A549 (cell line): ENCODE measurements around the gene WDR72. TPM values are rescaled to one million over a fixed set of nuclear protein-coding genes. Genes with fewer than 3 reads are reported as not detected.

Source experiments
- ATAC-seq, 2 experiments: fragments of 200-7000 bp in 1 of 2; fragments of >200 bp in 1 of 2; cut with Nextera tagmentation in 1 of 2; cut with Tn5 transposase in 1 of 2; 3 replicates each; pipeline versions ENCODE4 v1.8.0 to v1.9.1; 2018 to 2020; ENCODE audit warnings: mild to moderate bottlenecking in 1 of 2, moderate library complexity in 1 of 2
- CTCF ChIA-PET: fragments of 300-600 bp; sonication (Branson Sonifier 250); formaldehyde crosslinking; extraction: SDS; loops from one replicate; lab custom pipeline; 2021; ENCODE audit warnings: antibody characterized with exemption, inconsistent platforms; lab: Yijun Ruan, JAX
- POLR2A ChIA-PET: fragments of 350-600 bp; formaldehyde crosslinking; extraction: SDS; loops from one replicate; lab custom pipeline; 2021; ENCODE audit warnings: antibody characterized with exemption, inconsistent platforms; lab: Yijun Ruan, JAX
- DNase-seq, 2 experiments: peaks; one replicate each; pipeline versions ENCODE4 v3.0.0 to v3.0.0-alpha.2; 2011 to 2016; ENCODE audit warnings: low read depth in 1 of 2, low spot score in 1 of 2
- FAIRE-seq: peaks from 2 replicates; lab custom pipeline; 2011; peaks lifted over from hg19 to GRCh38; lab: Jason Lieb, UNC
- H3K27ac ChIP-seq, 2 experiments: fragments of >200 bp; sonication (Bioruptor Twin); formaldehyde crosslinking; 3 replicates each; pipeline ENCODE4 v1.5.1; 2016 to 2017
- H3K4me1 ChIP-seq: fragments of >200 bp; sonication (Bioruptor Twin); formaldehyde crosslinking; 3 replicates; pipeline ENCODE4 v1.6.1; 2016
- H3K4me2 ChIP-seq: fragments of >200 bp; sonication (Bioruptor Twin); formaldehyde crosslinking; 3 replicates; pipeline ENCODE4 v1.6.1; 2016
- H3K4me3 ChIP-seq: fragments of >200 bp; sonication (Bioruptor Twin); formaldehyde crosslinking; 3 replicates; pipeline ENCODE4 v1.5.1; 2016
- H3K9me3 ChIP-seq: fragments of >200 bp; sonication (Bioruptor Twin); formaldehyde crosslinking; 3 replicates; pipeline ENCODE4 v1.6.1; 2016
- CEBPB ChIP-seq, 2 experiments: fragments of >200 bp in 1 of 2; sonication (Bioruptor Twin) in 1 of 2; formaldehyde crosslinking in 1 of 2; IDR thresholded peaks; 2 replicates each; pipeline ENCODE4 v1.6.1; 2012 to 2016
- EHMT2 ChIP-seq: fragments of 200-600 bp; sonication (generic); IDR thresholded peaks from 2 replicates; pipeline ENCODE4 v1.6.1; 2016; ENCODE audit warnings: antibody characterized with exemption, low read depth, mild to moderate bottlenecking, moderate library complexity
- EP300 ChIP-seq, 2 experiments: fragments of >200 bp; sonication (Bioruptor Twin); formaldehyde crosslinking; IDR thresholded peaks; 2 replicates in 1 of 2; 3 replicates in 1 of 2; pipeline ENCODE4 v1.6.1; 2016 to 2017
- ESRRA ChIP-seq: fragments of 150-350 bp; IDR thresholded peaks from 2 replicates; pipeline ENCODE4 v1.6.1; 2014; ENCODE audit warnings: mild to moderate bottlenecking, low read length, borderline replicate concordance
- FOSB ChIP-seq: fragments of 250-450 bp; sonication (Bioruptor Pico); IDR thresholded peaks from 2 replicates; pipeline ENCODE4 v1.5.0; 2020; ENCODE audit warnings: mild to moderate bottlenecking, moderate library complexity
- GATA3 ChIP-seq: IDR thresholded peaks from 2 replicates; pipeline ENCODE4 v1.6.1; 2012; ENCODE audit warnings: borderline replicate concordance
- HDAC2 ChIP-seq: fragments of 200-600 bp; sonication (generic); IDR thresholded peaks from 2 replicates; pipeline ENCODE4 v1.6.1; 2016
- HOXB13 ChIP-seq: fragments of 250-450 bp; sonication (Bioruptor Pico); IDR thresholded peaks from 2 replicates; pipeline ENCODE4 v1.5.0; 2020; ENCODE audit warnings: low read depth, mild to moderate bottlenecking, moderate library complexity
- JUNB ChIP-seq: fragments of >200 bp; sonication (Bioruptor Twin); formaldehyde crosslinking; IDR thresholded peaks from 2 replicates; pipeline ENCODE4 v1.6.1; 2016
- MAFK ChIP-seq: fragments of 450-650 bp; IDR thresholded peaks from 2 replicates; pipeline ENCODE4 v1.6.1; 2014; ENCODE audit not compliant: partially characterized antibody
- NPAS2 ChIP-seq: fragments of 250-450 bp; sonication (Bioruptor Pico); IDR thresholded peaks from 2 replicates; pipeline ENCODE4 v1.8.0; 2022; ENCODE audit warnings: mild to moderate bottlenecking, moderate library complexity, borderline replicate concordance
- NR3C1 ChIP-seq: fragments of >200 bp; sonication (Bioruptor Twin); formaldehyde crosslinking; IDR thresholded peaks from 3 replicates; pipeline ENCODE4 v1.6.1; 2017
- POLR2A ChIP-seq: IDR thresholded peaks from 2 replicates; pipeline ENCODE4 v1.6.1; 2012; ENCODE audit warnings: mild to moderate bottlenecking, low read length
- RAD21 ChIP-seq, 2 experiments: fragments of >200 bp in 1 of 2; sonication (Bioruptor Twin) in 1 of 2; formaldehyde crosslinking in 1 of 2; IDR thresholded peaks in 1 of 2; conservative IDR thresholded peaks in 1 of 2; 2 replicates in 1 of 2; 3 replicates in 1 of 2; pipeline ENCODE4 v1.6.1; 2012 to 2018; ENCODE audit warnings: inconsistent platforms in 1 of 2
- RARB ChIP-seq: fragments of 250-450 bp; sonication (Bioruptor Pico); IDR thresholded peaks from 2 replicates; pipeline ENCODE4 v1.8.0; 2021; ENCODE audit warnings: mild to moderate bottlenecking, moderate library complexity
- RCOR1 ChIP-seq: fragments of 150-350 bp; IDR thresholded peaks from 2 replicates; pipeline ENCODE4 v1.6.1; 2014; ENCODE audit warnings: antibody characterized with exemption, low read length, low read depth
- RNF2 ChIP-seq: fragments of 200-600 bp; sonication (generic); IDR thresholded peaks from 2 replicates; pipeline ENCODE4 v1.6.1; 2016; ENCODE audit warnings: low read depth, mild to moderate bottlenecking, antibody characterized with exemption, moderate library complexity, borderline replicate concordance
- SMC3 ChIP-seq: fragments of >200 bp; sonication (Bioruptor Twin); formaldehyde crosslinking; IDR thresholded peaks from 3 replicates; pipeline ENCODE4 v1.6.1; 2018; ENCODE audit warnings: inconsistent platforms
- SREBF2 ChIP-seq: fragments of 450-650 bp; IDR thresholded peaks from 2 replicates; pipeline ENCODE4 v1.6.1; 2014; ENCODE audit warnings: mild to moderate bottlenecking, moderate library complexity
- ZNF302 ChIP-seq: fragments of 250-450 bp; sonication (Bioruptor Pico); IDR thresholded peaks from 2 replicates; pipeline ENCODE4 v1.9.0; 2021; ENCODE audit warnings: inconsistent platforms, mild to moderate bottlenecking, moderate library complexity
- WGBS: methylation state at CpG from one replicate; pipeline ENCODE4 v1.1.6; 2017; ENCODE audit errors: missing lambda C conversion rate; 5-methylcytosine and 5-hydroxymethylcytosine counted together
- polyA plus RNA-seq, 4 experiments: library from polyadenylated mRNA; depleted of rRNA in 3 of 4; stranded (reverse); fragments of >200 nt; fragmentation: RNase III in 1 of 4; extraction: RNeasy Plus Mini Kit Qiagen cat#74134 plus additional on column Dnase treatment in 1 of 4; gene quantifications; 2 replicates in 3 of 4; 3 replicates in 1 of 4; pipeline ENCODE4 v1.2.3, GENCODE V29; 2011 to 2017
- TF ChIP-seq, protein P1 (sequence below): fragments of >200 bp; sonication (Bioruptor Twin); formaldehyde crosslinking; IDR thresholded peaks from 3 replicates; pipeline ENCODE4 v1.5.1; 2016
- TF ChIP-seq, protein P2 (sequence below): fragments of 150-350 bp; IDR thresholded peaks from 2 replicates; pipeline ENCODE4 v1.6.1; 2014; ENCODE audit warnings: low read depth, mild to moderate bottlenecking, low read length
- TF ChIP-seq, protein P3 (sequence below): IDR thresholded peaks from 2 replicates; pipeline ENCODE4 v1.6.1; 2012; ENCODE audit warnings: low read depth, borderline replicate concordance
- TF ChIP-seq, protein P4 (sequence below): IDR thresholded peaks from 2 replicates; pipeline ENCODE4 v1.6.1; 2012
- TF ChIP-seq, protein P5 (sequence below): fragments of >200 bp; sonication (Bioruptor Twin); formaldehyde crosslinking; IDR thresholded peaks from 3 replicates; pipeline ENCODE4 v1.6.1; 2016
- TF ChIP-seq, protein P6 (sequence below): fragments of 450-650 bp; IDR thresholded peaks from 2 replicates; pipeline ENCODE4 v1.6.1; 2014; ENCODE audit warnings: antibody characterized with exemption

Gene WDR72
- polyA plus RNA-seq, 2 of the 4 experiments (the other 2 are of a cell fraction) = 12.0 to 28.5 TPM

DNA sequence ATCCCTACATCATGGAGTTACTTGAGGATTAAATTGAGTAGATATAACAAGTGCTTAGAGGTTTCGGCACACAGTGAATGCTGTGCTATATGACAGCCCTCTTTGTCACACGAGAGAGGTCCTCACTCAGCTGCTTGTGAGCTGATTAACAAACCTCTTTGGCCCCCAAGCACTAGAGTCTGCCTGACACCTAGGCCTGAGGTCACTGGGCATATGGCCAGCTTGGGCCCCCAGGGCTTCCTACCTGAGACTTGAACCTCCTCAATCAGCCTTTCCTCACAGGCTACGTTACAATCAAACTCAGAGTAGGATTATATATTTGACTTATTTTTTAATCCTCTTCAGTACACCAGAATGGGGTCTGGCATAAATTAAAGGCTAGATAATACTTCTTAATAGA is 88.8 kb downstream of the WDR72 start (continued):
- TF ChIP-seq HDAC2 (no peak), POLR2A (no peak)

DNA sequence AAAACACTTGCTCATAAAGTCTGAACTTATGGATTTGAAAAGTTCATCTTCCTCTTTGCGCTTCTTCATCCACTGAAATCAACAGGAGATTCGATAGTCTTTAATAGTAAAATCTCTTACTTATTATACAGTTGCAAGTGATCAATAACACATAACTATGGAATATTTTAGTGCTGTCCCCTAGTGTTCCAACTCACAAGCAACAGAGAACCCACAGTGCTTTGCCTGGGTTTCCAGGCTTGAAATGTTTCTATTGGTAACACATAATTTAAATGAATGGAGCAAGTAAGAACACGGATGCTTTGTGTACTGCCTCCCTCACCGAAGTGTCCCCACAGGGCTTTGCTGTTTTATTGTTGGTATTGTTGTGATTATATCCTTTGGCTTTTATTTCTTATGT is 93.5 kb downstream of the WDR72 start:
- H3K4me3 ChIP-seq = no peak overlapping the region
- DNase-seq (no peak), ATAC-seq (no peak; a peak in 1 of 6 replicates)
- no peak overlapping the region for H3K27ac ChIP-seq
- peaks cover 7% of the 10 kb centered on the region; the same call in 1 of the 3 replicates for H3K4me1 ChIP-seq
- POLR2A ChIA-PET = no interaction called here
- H3K9me3 ChIP-seq = no peaks in the 10 kb centered on the region
- TF ChIP-seq NR3C1 (no peak), SMC3 (peak; percentile 45), RAD21 (conservative IDR thresholded peaks at IDR 0.05 in 1 of 2, IDR thresholded peaks at IDR 0.05 in 1 of 2) (peak; percentile 23 to 51; a peak in 3 of 5 replicates)
- TF ChIP-seq, protein P1, sequence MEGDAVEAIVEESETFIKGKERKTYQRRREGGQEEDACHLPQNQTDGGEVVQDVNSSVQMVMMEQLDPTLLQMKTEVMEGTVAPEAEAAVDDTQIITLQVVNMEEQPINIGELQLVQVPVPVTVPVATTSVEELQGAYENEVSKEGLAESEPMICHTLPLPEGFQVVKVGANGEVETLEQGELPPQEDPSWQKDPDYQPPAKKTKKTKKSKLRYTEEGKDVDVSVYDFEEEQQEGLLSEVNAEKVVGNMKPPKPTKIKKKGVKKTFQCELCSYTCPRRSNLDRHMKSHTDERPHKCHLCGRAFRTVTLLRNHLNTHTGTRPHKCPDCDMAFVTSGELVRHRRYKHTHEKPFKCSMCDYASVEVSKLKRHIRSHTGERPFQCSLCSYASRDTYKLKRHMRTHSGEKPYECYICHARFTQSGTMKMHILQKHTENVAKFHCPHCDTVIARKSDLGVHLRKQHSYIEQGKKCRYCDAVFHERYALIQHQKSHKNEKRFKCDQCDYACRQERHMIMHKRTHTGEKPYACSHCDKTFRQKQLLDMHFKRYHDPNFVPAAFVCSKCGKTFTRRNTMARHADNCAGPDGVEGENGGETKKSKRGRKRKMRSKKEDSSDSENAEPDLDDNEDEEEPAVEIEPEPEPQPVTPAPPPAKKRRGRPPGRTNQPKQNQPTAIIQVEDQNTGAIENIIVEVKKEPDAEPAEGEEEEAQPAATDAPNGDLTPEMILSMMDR = peak; percentile 59
- TF ChIP-seq, all 56 proteins: peak for 3
- CTCF ChIA-PET = no interaction called here
- peak overlapping the region; percentile 1; the same call in 1 of the 3 replicates for H3K4me2 ChIP-seq
- FAIRE-seq = peak; percentile 81
- 59% methylated on average over 4 of the region's 4 CpGs for WGBS

DNA sequence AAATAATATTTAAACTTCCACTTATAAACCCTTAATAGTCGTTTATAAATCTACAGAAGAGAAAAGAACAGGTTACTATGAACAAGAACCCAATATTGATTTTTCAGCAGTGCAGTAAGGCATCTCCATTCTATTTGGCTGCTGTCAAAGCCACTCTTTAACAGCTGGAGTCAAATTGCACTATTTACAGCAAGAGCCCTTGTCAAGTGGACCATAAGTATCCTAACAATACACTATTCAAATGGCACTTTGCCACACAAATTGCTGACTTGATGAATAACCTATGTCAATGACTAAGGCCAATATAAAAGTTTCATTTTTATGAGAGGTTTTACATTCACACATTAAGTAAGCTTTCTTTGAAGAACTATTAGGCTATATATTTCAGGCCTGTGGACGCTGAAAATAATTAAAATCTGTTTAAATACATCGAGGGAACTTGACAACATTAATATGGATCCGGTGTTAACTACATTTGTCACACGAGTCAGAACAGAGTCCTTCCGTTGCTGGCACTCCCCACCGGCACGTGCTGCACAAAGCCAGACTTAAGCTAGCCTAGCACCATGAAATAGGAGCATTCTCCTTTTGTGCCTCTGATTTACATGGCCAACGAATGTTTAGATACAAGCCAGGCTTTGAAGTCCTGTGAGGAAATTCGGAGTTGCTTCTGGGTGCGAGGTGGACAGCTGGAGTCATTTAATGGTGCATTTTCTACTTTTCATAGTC is 100.5 kb downstream of the WDR72 start:
- ChIA-PET CTCF (interaction anchor here (1.3 kb wide), 1 partner anchor 123 kb away, joined by 3 read pairs; no protein-coding TSS in a partner anchor), POLR2A (no interaction called here)
- no peak for FAIRE-seq
- Histone ChIP-seq H3K9me3 (no peaks in the 10 kb centered on the region), H3K27ac (no peak overlapping the region), H3K4me2 (no peak overlapping the region), H3K4me1 (no peaks in the 10 kb centered on the region), H3K4me3 (no peak overlapping the region)
- no peak for DNase-seq
- WGBS = 70% methylated on average over 11 of the region's 11 CpGs
- TF ChIP-seq ZNF302 = no peak
- TF ChIP-seq MAFK = peak; percentile 79
- TF ChIP-seq, protein P2, sequence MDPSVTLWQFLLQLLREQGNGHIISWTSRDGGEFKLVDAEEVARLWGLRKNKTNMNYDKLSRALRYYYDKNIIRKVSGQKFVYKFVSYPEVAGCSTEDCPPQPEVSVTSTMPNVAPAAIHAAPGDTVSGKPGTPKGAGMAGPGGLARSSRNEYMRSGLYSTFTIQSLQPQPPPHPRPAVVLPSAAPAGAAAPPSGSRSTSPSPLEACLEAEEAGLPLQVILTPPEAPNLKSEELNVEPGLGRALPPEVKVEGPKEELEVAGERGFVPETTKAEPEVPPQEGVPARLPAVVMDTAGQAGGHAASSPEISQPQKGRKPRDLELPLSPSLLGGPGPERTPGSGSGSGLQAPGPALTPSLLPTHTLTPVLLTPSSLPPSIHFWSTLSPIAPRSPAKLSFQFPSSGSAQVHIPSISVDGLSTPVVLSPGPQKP = no peak
- no peak for TF ChIP-seq SREBF2
- TF ChIP-seq JUNB = no peak
- TF ChIP-seq, protein P3, sequence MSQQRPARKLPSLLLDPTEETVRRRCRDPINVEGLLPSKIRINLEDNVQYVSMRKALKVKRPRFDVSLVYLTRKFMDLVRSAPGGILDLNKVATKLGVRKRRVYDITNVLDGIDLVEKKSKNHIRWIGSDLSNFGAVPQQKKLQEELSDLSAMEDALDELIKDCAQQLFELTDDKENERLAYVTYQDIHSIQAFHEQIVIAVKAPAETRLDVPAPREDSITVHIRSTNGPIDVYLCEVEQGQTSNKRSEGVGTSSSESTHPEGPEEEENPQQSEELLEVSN = no peak
- no peak for TF ChIP-seq FOSB
- TF ChIP-seq HOXB13 (CRISPR knock-in tag) = no peak
- TF ChIP-seq, protein P4, sequence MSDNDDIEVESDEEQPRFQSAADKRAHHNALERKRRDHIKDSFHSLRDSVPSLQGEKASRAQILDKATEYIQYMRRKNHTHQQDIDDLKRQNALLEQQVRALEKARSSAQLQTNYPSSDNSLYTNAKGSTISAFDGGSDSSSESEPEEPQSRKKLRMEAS = no peak
- no peak; a peak in 1 of 6 replicates for ATAC-seq

DNA sequence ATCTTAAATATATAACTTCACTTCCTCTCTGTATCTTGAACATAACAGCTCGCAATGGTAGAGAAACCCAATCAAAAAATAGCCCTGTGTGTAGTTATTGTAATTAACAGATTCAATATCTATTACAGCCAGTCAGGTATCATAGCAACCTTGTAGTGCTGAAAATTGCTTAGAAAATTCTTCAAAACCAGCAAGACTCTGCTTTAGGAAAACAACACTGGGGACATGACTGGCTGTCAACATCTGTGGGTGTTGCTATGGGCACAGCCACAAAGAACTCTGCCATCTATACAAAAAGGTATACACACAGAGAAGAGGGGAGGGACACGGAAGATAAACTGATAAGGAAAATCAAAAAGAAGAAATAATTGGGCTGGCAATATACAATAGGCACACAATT is 101.2 kb downstream of the WDR72 start:
- DNase-seq (no peak), FAIRE-seq (peak; percentile 39), ATAC-seq (no peak)
- no peaks in the 10 kb centered on the region for H3K9me3 ChIP-seq
- H3K4me3 ChIP-seq = no peak overlapping the region
- H3K27ac ChIP-seq = no peak overlapping the region
- H3K4me2 ChIP-seq = no peak overlapping the region
- POLR2A ChIA-PET = no interaction called here
- WGBS = 88% methylated on average over 2 of the region's 2 CpGs
- H3K4me1 ChIP-seq = no peaks in the 10 kb centered on the region
- CTCF ChIA-PET = interaction anchor here (1.3 kb wide), 1 partner anchor 123 kb away, joined by 3 read pairs; no protein-coding TSS in a partner anchor
- TF ChIP-seq EP300 (IDR thresholded peaks at IDR 0.05) (no peak), RNF2 (no peak), RCOR1 (no peak), GATA3 (no peak), EHMT2 (no peak), RAD21 (conservative IDR thresholded peaks at IDR 0.05 in 1 of 2, IDR thresholded peaks at IDR 0.05 in 1 of 2) (no peak), RARB (CRISPR knock-in tag) (no peak), NPAS2 (CRISPR knock-in tag) (no peak), CEBPB (IDR thresholded peaks at IDR 0.05) (no peak), ZNF302 (no peak), ESRRA (no peak)
- TF ChIP-seq, protein P5, sequence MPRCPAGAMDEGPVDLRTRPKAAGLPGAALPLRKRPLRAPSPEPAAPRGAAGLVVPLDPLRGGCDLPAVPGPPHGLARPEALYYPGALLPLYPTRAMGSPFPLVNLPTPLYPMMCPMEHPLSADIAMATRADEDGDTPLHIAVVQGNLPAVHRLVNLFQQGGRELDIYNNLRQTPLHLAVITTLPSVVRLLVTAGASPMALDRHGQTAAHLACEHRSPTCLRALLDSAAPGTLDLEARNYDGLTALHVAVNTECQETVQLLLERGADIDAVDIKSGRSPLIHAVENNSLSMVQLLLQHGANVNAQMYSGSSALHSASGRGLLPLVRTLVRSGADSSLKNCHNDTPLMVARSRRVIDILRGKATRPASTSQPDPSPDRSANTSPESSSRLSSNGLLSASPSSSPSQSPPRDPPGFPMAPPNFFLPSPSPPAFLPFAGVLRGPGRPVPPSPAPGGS = no peak
- TF ChIP-seq, protein P2 = no peak
- TF ChIP-seq, protein P6, sequence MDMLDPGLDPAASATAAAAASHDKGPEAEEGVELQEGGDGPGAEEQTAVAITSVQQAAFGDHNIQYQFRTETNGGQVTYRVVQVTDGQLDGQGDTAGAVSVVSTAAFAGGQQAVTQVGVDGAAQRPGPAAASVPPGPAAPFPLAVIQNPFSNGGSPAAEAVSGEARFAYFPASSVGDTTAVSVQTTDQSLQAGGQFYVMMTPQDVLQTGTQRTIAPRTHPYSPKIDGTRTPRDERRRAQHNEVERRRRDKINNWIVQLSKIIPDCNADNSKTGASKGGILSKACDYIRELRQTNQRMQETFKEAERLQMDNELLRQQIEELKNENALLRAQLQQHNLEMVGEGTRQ = no peak
